DMS79 (cell line): ENCODE results near the gene CACNA1S.

Source experiments
- DNase-seq: peaks from one replicate; lab custom pipeline; 2025; lab: John Stamatoyannopoulos, UW

The CACNA1S gene

GRCh38 chr1:201013031-201013485 lies 99.2 kb downstream of the CACNA1S start:
- DNase-seq, result no peak

GRCh38 chr1:201011616-201012015 lies 100.6 kb downstream of the CACNA1S start:
- DNase-seq, result peak; percentile 68

- DNase-seq, result no peak
Measured at GRCh38 chr1:201009962-201010645, 102.1 kb downstream of the CACNA1S start.

- no peak for DNase-seq
Measured at GRCh38 chr1:201008666-201009360, 103.4 kb downstream of the CACNA1S start.

- DNase-seq, result no peak
Measured at GRCh38 chr1:201007481-201007880, 104.7 kb downstream of the CACNA1S start.

- DNase-seq, result no peak
Measured at GRCh38 chr1:201006450-201006849, 105.8 kb downstream of the CACNA1S start.

GRCh38 chr1:201004732-201005131 lies 107.5 kb downstream of the CACNA1S start:
- DNase-seq, result no peak

GRCh38 chr1:201004154-201004553 lies 108.1 kb downstream of the CACNA1S start:
- DNase-seq, result no peak

- no peak for DNase-seq
Measured at GRCh38 chr1:201002510-201002909, 109.7 kb downstream of the CACNA1S start.

GRCh38 chr1:201001962-201002361 lies 110.3 kb downstream of the CACNA1S start:
- no peak for DNase-seq

- no peak for DNase-seq
Measured at GRCh38 chr1:201000391-201000790, 111.8 kb downstream of the CACNA1S start.

GRCh38 chr1:200999667-201000066 lies 112.6 kb downstream of the CACNA1S start:
- DNase-seq, result no peak

- no peak for DNase-seq
Measured at GRCh38 chr1:200998323-200998722, 113.9 kb downstream of the CACNA1S start.

- no peak for DNase-seq
Measured at GRCh38 chr1:200992382-200993048, 119.7 kb downstream of the CACNA1S start.

- DNase-seq, result no peak
Measured at GRCh38 chr1:200991097-200991614, 121.1 kb downstream of the CACNA1S start.

GRCh38 chr1:200990114-200990513 lies 122.1 kb downstream of the CACNA1S start:
- DNase-seq, result no peak
